GM23338 (cell line): Measurements from ENCODE around the gene SUGCT. TPM values are rescaled to one million over a fixed set of nuclear protein-coding genes. Genes with fewer than 3 reads are reported as not detected.

Experiments
- ATAC-seq: fragments of 200-7000 bp; cut with Tn5 transposase; 3 replicates; pipeline ENCODE4 v1.9.1; 2020
- DNase-seq: peaks from one replicate; pipeline ENCODE4 v3.0.0-alpha.2; 2015; ENCODE audit warnings: low spot score
- H2AFZ ChIP-seq: fragments of 200-600 bp; sonication (generic); 2 replicates; pipeline ENCODE4 v1.8.0; 2016; ENCODE audit warnings: antibody characterized with exemption, mild to moderate bottlenecking, moderate library complexity
- H3F3A ChIP-seq: fragments of 200-600 bp; sonication (generic); replicated peaks from 2 replicates; pipeline ENCODE4 v1.8.0; 2017; ENCODE audit warnings: antibody characterized with exemption, mixed run types, low read depth
- H3K27ac ChIP-seq: fragments of 200-600 bp; sonication (generic); 2 replicates; pipeline ENCODE4 v1.6.1; 2016; ENCODE audit warnings: low read depth
- H3K27me3 ChIP-seq: fragments of 200-600 bp; sonication (generic); 2 replicates; pipeline ENCODE4 v1.8.0; 2016; ENCODE audit warnings: mild to moderate bottlenecking, mixed run types, moderate library complexity; ENCODE audit not compliant: insufficient read depth
- H3K36me3 ChIP-seq: fragments of 200-600 bp; sonication (generic); 2 replicates; pipeline ENCODE4 v1.8.0; 2016; ENCODE audit warnings: mild to moderate bottlenecking; ENCODE audit not compliant: insufficient read depth
- H3K4me1 ChIP-seq: fragments of 200-600 bp; sonication (generic); 2 replicates; pipeline ENCODE4 v1.8.0; 2016; ENCODE audit warnings: mild to moderate bottlenecking, moderate library complexity; ENCODE audit not compliant: insufficient read depth
- H3K4me2 ChIP-seq: fragments of 200-600 bp; sonication (generic); 2 replicates; pipeline ENCODE4 v1.7.1; 2017; ENCODE audit warnings: mixed run types
- H3K4me3 ChIP-seq: fragments of 200-600 bp; sonication (generic); 2 replicates; pipeline ENCODE4 v1.6.1; 2016; ENCODE audit warnings: mixed run types
- H3K79me2 ChIP-seq: fragments of 200-600 bp; sonication (generic); replicated peaks from 2 replicates; pipeline ENCODE4 v1.8.0; 2017; ENCODE audit warnings: mild to moderate bottlenecking; ENCODE audit not compliant: insufficient read depth
- H3K9me2 ChIP-seq: fragments of 200-600 bp; sonication (generic); 2 replicates; pipeline ENCODE4 v1.8.0; 2017; ENCODE audit not compliant: insufficient read depth
- H4K20me1 ChIP-seq: fragments of 200-600 bp; sonication (generic); replicated peaks from 2 replicates; pipeline ENCODE4 v1.8.0; 2017; ENCODE audit warnings: mild to moderate bottlenecking; ENCODE audit not compliant: insufficient read depth
- H3K27ac Mint-ChIP-seq: 2 replicates; pipeline ENCODE4 v1.8.0; 2020; ENCODE audit warnings: inconsistent platforms, mild to moderate bottlenecking, moderate library complexity, mixed read lengths
- H3K27me3 Mint-ChIP-seq: 3 replicates; pipeline ENCODE4 v1.8.0; 2022; ENCODE audit warnings: low read depth, mild to moderate bottlenecking, moderate library complexity, mixed read lengths, inconsistent platforms; ENCODE audit not compliant: insufficient read depth, poor library complexity
- H3K36me3 Mint-ChIP-seq: 3 replicates; pipeline ENCODE4 v1.8.0; 2021; ENCODE audit warnings: low read depth, mild to moderate bottlenecking, inconsistent platforms, moderate library complexity, mixed read lengths
- H3K4me1 Mint-ChIP-seq: 3 replicates; pipeline ENCODE4 v1.8.0; 2020; ENCODE audit warnings: mild to moderate bottlenecking, inconsistent platforms, mixed read lengths
- H3K4me3 Mint-ChIP-seq: 3 replicates; pipeline ENCODE4 v1.8.0; 2021; ENCODE audit warnings: moderate library complexity, mild to moderate bottlenecking, inconsistent platforms, mixed read lengths
- H3K9me3 Mint-ChIP-seq: 3 replicates; pipeline ENCODE4 v1.8.0; 2020; ENCODE audit warnings: moderate library complexity, mild to moderate bottlenecking, inconsistent platforms, mixed read lengths
- CREB1 ChIP-seq: fragments of 250-450 bp; sonication (Bioruptor Pico); IDR thresholded peaks from 2 replicates; pipeline ENCODE4 v1.5.0; 2020; ENCODE audit warnings: low read depth, mild to moderate bottlenecking, moderate library complexity
- CTCF ChIP-seq, 2 experiments: fragments of 200-600 bp in 1 of 2; sonication (generic) in 1 of 2; conservative IDR thresholded peaks; 2 replicates each; pipeline versions ENCODE4 v1.5.1 to v1.6.1; 2016 to 2017; ENCODE audit warnings: antibody characterized with exemption in 2 of 2, low read depth in 2 of 2, mild to moderate bottlenecking in 2 of 2, moderate library complexity in 1 of 2
- ETS1 ChIP-seq: IDR thresholded peaks from 2 replicates; pipeline ENCODE4 v1.6.1; 2016; ENCODE audit warnings: antibody characterized with exemption
- EZH2 ChIP-seq: fragments of 200-600 bp; sonication (generic); IDR thresholded peaks from one replicate; pipeline ENCODE4 v1.8.0; 2017; ENCODE audit warnings: antibody characterized with exemption, mild to moderate bottlenecking, low read depth; ENCODE audit not compliant: unreplicated experiment
- JUNB ChIP-seq: IDR thresholded peaks from one replicate; pipeline ENCODE4 v1.6.1; 2016; ENCODE audit warnings: antibody characterized with exemption; ENCODE audit not compliant: unreplicated experiment
- NANOG ChIP-seq: IDR thresholded peaks from 2 replicates; pipeline ENCODE4 v1.6.1; 2016; ENCODE audit warnings: antibody characterized with exemption, borderline replicate concordance
- POLR2AphosphoS5 ChIP-seq: IDR thresholded peaks from 2 replicates; pipeline ENCODE4 v1.6.1; 2016; ENCODE audit warnings: antibody characterized with exemption, low read depth
- REST ChIP-seq: IDR thresholded peaks from one replicate; pipeline ENCODE4 v1.6.1; 2018; ENCODE audit warnings: antibody characterized with exemption; ENCODE audit not compliant: unreplicated experiment
- STAT1 ChIP-seq: IDR thresholded peaks from one replicate; pipeline ENCODE4 v1.6.1; 2016; ENCODE audit warnings: antibody characterized with exemption; ENCODE audit not compliant: unreplicated experiment
- ZNF114 ChIP-seq: fragments of 250-450 bp; sonication (Bioruptor Pico); IDR thresholded peaks from 2 replicates; pipeline ENCODE4 v1.5.0; 2020; ENCODE audit warnings: mild to moderate bottlenecking, moderate library complexity
- ZNF331 ChIP-seq: fragments of 250-450 bp; sonication (Bioruptor Pico); IDR thresholded peaks from 2 replicates; pipeline ENCODE4 v1.5.0; 2020; ENCODE audit warnings: low read depth, mild to moderate bottlenecking, moderate library complexity
- ZNF462 ChIP-seq: fragments of 250-450 bp; sonication (Bioruptor Pico); IDR thresholded peaks from 2 replicates; pipeline ENCODE4 v1.5.0; 2020; ENCODE audit warnings: mild to moderate bottlenecking, moderate library complexity
- polyA plus RNA-seq: library from polyadenylated mRNA; unstranded; fragments of >200 nt; fragmentation: Nextera tagmentation; extraction: Ambion mirVana; gene quantifications from 2 replicates; pipeline ENCODE4 v1.2.1, GENCODE V29; 2016
- total RNA-seq: library from RNA; depleted of rRNA; stranded (reverse); fragments of >200 nt; shearing (Covaris generic); gene quantifications from 2 replicates; pipeline ENCODE4 v1.2.3, GENCODE V29; 2014

Gene SUGCT
- total and polyA plus RNA-seq, 2 experiments from 2014 or later: 4.2 to 5.6 TPM

GRCh38 chr7:40418983-40419382 is 284.2 kb downstream of the SUGCT start:
- Histone ChIP-seq H2AFZ (no peak overlapping the region), H3K36me3 (no peaks in the 10 kb centered on the region), H4K20me1 (no peaks in the 10 kb centered on the region), H3K27ac (no peak overlapping the region), H3F3A (no peaks in the 10 kb centered on the region), H3K79me2 (no peaks in the 10 kb centered on the region), H3K4me3 (no peak overlapping the region), H3K9me2 (peaks cover 7% of the 10 kb centered on the region; the same call in 1 of the 2 replicates), H3K4me1 (peaks cover 4% of the 10 kb centered on the region; the same call in 1 of the 2 replicates), H3K4me2 (no peak overlapping the region), H3K27me3 (no peaks in the 10 kb centered on the region)
- H3K27ac Mint-ChIP-seq: no peak overlapping the region
- H3K9me3 Mint-ChIP-seq: no peaks in the 10 kb centered on the region
- ATAC-seq (no peak), DNase-seq (no peak)
- H3K4me1 Mint-ChIP-seq: peaks cover 17% of the 10 kb centered on the region
- no peaks in the 10 kb centered on the region for H3K36me3 Mint-ChIP-seq
- H3K27me3 Mint-ChIP-seq: peaks cover 2% of the 10 kb centered on the region
- H3K4me3 Mint-ChIP-seq: no peak overlapping the region
- no peak for TF ChIP-seq ETS1
- TF ChIP-seq ZNF331 (CRISPR knock-in tag): no peak
- TF ChIP-seq EZH2: no peak
- no peak for TF ChIP-seq JUNB
- TF ChIP-seq ZNF114: no peak
- no peak for TF ChIP-seq STAT1
- no peak for TF ChIP-seq NANOG
- no peak for TF ChIP-seq ZNF462
- no peak for TF ChIP-seq REST
- no peak for TF ChIP-seq CREB1 (CRISPR knock-in tag)
- no peak for TF ChIP-seq CTCF (conservative IDR thresholded peaks at IDR 0.05; ENCODE audit: low read depth in 2 of 2)
- TF ChIP-seq POLR2AphosphoS5: no peak
